ENCODE measurements around the gene MSH2. TPM values are rescaled to one million over a fixed set of nuclear protein-coding genes. Genes with fewer than 3 reads are reported as not detected.

MSH2 gene
- total RNA-seq, 4 donors from 2014 or later: 8.2 to 15.3 (median 14.2) TPM

DNA sequence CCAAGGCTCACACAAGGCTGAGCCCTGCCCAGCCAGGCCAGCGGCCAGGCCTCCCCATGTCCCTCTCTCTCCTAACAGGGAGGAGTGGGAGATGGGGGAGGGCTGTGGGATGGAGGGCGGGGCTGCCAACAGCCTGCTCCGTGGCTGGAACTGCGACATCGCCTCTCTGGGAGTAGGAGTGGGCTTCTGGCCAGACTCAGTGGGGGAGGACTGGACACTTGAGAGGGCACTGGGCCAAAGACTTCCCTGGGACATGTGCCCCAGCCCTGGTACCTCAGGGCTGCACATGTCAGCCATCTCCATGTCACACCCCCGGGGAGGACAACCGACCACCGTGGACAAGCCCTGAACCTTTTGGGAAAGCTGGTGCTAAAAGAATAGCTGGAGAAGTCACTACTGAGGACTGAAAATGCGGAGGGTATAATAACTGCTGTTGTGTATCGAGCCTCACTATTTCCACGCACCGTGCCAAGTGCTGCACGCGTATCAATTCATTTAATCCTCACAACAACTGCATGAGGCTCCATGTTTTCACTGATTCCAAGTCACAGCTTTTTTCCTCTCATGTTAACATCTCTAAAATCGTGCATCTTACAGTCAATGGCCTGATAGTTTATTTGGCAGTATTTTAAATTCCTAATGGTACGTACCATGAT, 127.3 kb downstream of the MSH2 start:
- 56 to 61% methylated on average over 16 of the region's 16 CpGs for WGBS, 2 donors

DNA sequence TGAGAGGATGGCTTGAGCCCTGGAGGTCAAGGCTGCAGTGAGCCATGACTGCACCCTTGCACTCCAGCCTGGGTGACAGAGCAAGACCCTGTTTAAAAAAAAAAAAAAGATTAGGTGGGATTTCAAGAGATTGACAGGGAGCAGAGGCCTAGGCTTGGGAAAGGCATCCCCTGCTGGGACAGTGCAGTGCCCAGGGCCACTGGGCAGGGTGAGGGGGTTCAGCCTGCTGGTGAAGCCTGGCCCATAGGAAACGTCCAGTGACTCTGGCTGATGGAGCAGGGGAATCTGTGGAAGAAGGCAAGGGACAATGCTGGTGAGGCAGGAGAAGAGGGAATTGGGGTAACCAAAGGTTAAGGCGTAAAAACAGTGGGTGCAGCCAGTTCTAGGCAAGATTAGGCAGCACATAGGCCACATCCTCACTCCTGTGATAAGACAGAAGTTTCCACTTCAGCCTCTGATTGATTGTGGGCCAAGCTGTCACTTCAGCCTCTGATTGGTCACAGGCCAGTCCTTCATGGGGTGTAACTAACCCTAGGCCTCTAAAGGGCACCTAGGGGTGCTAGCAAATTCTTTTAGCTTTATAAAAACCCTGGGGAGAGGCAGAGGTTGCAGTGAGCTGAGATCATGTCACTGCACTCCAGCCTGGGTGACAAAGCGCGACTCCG, 128.6 kb downstream of the MSH2 start:
- H3K9me3 ChIP-seq: no peaks in the 10 kb centered on the region
- 84 to 93% methylated on average over 5 of the region's 5 CpGs for WGBS, 2 donors

More for the DNA sequence above, 127.3 kb downstream of the MSH2 start:
- no peak for DNase-seq (ENCODE audit: low spot score in 2 of 2)
- H3K4me1 ChIP-seq: peaks cover 0 to 4% (median 0%) of the 10 kb centered on the region in 4 donors
- no peak for TF ChIP-seq EP300 (IDR thresholded peaks at IDR 0.05)
- no peak for TF ChIP-seq POLR2A (IDR thresholded peaks at IDR 0.05)
- TF ChIP-seq, protein P1, sequence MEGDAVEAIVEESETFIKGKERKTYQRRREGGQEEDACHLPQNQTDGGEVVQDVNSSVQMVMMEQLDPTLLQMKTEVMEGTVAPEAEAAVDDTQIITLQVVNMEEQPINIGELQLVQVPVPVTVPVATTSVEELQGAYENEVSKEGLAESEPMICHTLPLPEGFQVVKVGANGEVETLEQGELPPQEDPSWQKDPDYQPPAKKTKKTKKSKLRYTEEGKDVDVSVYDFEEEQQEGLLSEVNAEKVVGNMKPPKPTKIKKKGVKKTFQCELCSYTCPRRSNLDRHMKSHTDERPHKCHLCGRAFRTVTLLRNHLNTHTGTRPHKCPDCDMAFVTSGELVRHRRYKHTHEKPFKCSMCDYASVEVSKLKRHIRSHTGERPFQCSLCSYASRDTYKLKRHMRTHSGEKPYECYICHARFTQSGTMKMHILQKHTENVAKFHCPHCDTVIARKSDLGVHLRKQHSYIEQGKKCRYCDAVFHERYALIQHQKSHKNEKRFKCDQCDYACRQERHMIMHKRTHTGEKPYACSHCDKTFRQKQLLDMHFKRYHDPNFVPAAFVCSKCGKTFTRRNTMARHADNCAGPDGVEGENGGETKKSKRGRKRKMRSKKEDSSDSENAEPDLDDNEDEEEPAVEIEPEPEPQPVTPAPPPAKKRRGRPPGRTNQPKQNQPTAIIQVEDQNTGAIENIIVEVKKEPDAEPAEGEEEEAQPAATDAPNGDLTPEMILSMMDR (IDR thresholded peaks at IDR 0.05): no peak
- no peaks in the 10 kb centered on the region for H3K27me3 ChIP-seq
- H3K27ac ChIP-seq: peak overlapping the region in 2 of 4 donors; percentile 25 to 37
- H3K36me3 ChIP-seq: no peaks in the 10 kb centered on the region
- no peaks in the 10 kb centered on the region for H3K9me3 ChIP-seq
- no peak overlapping the region for H3K4me3 ChIP-seq

More for the DNA sequence above, 128.6 kb downstream of the MSH2 start:
- DNase-seq (ENCODE audit: low spot score in 2 of 2): no peak
- TF ChIP-seq POLR2A (IDR thresholded peaks at IDR 0.05) (no peak), EP300 (IDR thresholded peaks at IDR 0.05) (no peak)
- TF ChIP-seq, protein P1 (IDR thresholded peaks at IDR 0.05): no peak
- H3K27ac ChIP-seq: no peak overlapping the region
- H3K27me3 ChIP-seq: no peaks in the 10 kb centered on the region
- H3K4me1 ChIP-seq: peaks cover 0 to 4% (median 0%) of the 10 kb centered on the region in 4 donors
- H3K4me3 ChIP-seq: no peak overlapping the region
- H3K36me3 ChIP-seq: no peaks in the 10 kb centered on the region

Small RNAs within 50 kb of the gene (small RNA-seq; reads per million reads assigned to genes)
- gene MIR559 (not detected), gene RF00017 (not detected), gene RN7SKP119 (not detected)

Other genes starting within 250 kb of the MSH2 start
- gene STPG4, start 247.8 kb upstream of the MSH2 start, total RNA-seq: 1 to 10 TPM in 2 of 4 donors, under 1 TPM in 1, not detected in 1; 0.30 to 2.6 (median 1.4) TPM
- gene CALM2, start 226.6 kb upstream of the MSH2 start, total RNA-seq: 1,000 to 10,000 TPM in 2 of 4 donors, 100 to 1,000 TPM in 2; 666 to 1,189 (median 889) TPM
- gene EPCAM, start 33.8 kb upstream of the MSH2 start, total RNA-seq: under 1 TPM in 2 of 4 donors, not detected in 2; 0.42 to 0.66 TPM
- 10 to 100 TPM; 20.7 to 56.1 (median 46.0) TPM for gene KCNK12, start 167.8 kb downstream of the MSH2 start, total RNA-seq

Data from tibial nerve (tissue), 4 donors.